GM18861 (cell line): Measurements from ENCODE around the gene RAI1.
"Not testable (repeated sequence)": the region's sequence is repeated elsewhere in the genome, so short reads cannot be mapped to it uniquely, and the experiment has no call there.

Experiments
- ATAC-seq: cut with Tn5 transposase; IDR thresholded peaks from one replicate; pipeline ENCODE4 v1.9.1; 2021; ENCODE audit not compliant: unreplicated experiment

RAI1 gene

DNA sequence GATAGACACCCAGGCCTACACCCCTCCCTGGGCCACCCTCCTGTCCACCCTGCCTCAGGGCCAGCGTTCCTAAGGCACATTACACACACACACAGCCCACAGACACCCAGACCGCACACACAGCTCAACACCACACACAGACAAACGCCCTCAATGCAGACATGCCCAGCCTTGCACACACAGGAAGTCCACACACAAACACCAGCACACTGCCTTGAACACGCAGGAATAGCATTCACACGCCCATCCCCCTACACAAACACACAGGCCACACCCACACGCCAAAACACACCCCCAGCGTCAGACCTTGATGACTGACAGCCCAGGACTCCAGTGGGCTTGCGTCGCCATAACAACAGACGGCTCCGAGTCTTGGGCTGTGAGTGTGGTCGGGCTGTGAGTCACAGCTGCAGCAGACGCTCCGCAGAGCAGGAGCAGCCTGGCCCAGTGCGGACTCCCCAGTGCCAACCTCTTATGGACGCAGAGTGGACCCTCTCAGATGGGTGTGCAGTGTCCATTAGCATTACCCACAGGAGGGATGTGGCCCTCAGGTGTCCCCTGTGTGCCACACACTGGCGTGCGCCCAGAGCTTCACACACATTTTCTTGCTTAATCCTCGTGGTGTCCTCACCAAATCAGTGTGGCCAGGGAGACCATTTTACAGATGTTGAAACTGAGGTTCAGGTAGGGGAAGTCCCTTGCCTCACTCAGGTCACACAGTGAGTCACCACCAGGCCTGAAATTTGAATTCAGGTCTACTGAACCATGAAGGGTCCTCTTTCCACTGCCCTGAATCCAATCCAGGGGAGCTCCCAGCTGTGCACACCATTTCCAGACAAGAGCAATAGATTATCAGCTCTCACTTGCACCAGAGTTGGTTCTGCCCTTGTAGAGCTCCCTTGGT lies 17.8 kb upstream of the RAI1 start:
- peak; percentile 73 for ATAC-seq

DNA sequence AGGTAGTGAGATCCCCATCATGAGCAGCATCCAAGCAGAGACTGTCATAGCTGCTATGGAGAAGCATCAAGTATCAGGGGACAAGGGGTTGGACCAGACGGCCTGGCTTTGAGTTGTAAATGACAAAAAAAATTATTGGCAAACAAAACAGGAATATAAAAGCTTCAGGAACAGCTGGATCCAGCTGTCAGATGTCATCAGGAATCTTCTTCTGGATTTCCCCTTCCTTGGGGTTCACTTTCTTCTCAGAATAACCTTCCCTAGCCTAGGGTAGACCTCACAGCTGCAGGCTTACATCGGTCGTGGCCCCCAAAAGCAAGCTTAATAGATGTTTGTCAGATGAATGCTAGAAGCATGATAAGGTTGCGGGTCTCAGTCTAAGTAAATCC lies 17.2 kb upstream of the RAI1 start:
- no peak for ATAC-seq

DNA sequence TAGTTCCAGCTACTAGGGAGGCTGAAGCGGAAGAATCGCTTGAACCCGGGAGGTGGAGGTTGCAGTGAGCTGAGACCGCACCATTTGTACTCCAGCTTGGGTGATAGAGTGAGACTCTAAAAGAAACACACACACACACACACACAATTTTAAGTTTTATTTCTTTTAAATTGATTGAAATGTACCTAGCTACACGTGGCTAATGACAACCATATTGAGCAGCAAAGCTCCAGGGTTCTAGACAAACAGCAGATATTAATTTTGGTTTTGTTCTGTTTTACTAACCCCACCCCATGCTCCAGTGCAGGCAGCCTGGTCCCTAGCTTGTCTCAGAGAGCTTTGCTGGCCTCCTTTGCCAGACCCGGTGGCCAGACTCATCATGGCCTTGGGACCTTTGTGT lies 16.0 kb upstream of the RAI1 start:
- ATAC-seq: no peak

DNA sequence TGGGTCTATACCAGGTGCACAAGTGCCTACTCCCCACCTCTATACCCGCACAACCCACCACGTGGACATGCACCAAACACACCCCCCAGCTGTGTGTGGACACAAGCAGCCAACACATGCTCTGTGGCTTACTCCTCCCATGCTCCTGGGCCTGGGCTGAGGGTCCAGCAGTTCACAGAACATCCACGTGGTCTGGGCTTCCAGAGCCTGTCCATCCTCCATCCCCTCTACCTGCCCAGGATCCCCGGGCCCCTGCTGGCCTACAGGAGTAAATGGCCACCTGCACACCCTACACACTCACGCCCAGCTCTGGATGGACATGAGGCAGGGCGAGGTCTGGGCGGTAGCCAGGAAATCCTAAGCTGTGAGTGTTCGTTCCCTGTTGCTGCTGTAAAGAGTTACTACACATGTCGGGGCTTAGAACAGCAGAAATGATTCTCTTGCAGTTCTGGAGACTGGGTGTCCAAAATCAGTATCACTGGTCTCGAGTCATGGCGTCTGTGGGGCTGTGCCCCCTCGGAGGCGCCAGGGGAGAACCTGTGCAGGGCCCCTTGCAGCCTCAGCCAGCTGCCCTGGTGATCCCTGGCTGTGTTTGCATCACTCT lies 15.0 kb upstream of the RAI1 start:
- ATAC-seq: no peak

DNA sequence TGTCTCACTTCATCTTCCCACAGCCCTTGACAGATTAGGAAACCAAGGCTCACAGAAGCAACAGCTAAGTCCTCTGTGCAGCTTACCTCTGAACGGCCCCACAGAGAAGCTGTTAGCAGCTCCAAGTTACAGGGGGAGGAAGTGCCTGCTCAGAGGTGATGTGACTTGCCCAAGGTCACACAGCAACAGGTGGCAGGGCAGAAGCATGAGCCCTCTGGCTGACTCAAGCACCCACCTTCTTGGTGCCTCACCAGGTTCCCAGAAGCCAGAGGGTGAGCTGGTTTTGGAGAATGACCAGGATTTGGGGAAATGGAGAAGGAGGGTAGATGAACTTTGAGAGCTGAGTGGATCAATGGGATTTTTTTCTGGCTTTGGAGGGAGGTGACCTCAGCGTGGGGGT lies 14.0 kb upstream of the RAI1 start:
- no peak for ATAC-seq

DNA sequence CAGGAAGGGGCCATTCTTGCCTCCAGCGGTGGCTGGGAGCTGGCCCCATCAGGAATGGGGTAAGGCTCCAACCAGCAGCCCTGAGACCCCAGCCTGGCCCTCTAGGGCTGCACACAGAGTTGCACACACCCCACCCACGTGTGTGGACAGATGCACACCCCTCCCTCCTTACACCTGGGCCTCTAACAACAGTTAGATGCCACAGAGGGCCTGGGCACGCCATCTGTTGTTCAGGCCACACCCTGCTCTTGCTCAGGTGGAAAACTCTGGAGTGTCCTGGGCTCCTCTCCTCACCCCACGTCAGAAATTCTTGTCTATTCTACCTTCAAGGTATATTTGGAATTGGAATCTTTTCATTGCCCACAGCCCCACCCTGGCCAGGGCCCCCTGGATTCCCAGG lies 13.3 kb upstream of the RAI1 start:
- ATAC-seq: no peak

DNA sequence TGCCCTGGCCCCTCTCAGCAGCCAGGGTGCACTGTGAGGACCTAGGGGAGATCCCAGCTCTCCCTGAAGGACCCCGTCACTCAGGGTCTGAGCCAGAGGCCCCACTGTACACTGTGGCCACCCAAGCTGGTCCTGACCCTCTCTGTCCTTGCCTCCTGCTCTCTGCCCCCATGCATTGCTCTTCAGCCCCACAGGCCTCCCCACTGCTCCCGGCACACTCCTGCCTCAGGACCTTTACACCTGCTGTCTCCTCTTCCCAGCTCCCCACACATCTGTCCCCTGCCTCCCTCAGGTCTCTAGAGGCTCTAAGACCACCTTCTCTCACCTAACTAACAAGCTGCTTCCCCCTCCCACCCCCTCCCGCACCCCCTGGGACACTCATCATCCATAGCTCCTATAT lies 12.9 kb upstream of the RAI1 start:
- ATAC-seq: no peak

DNA sequence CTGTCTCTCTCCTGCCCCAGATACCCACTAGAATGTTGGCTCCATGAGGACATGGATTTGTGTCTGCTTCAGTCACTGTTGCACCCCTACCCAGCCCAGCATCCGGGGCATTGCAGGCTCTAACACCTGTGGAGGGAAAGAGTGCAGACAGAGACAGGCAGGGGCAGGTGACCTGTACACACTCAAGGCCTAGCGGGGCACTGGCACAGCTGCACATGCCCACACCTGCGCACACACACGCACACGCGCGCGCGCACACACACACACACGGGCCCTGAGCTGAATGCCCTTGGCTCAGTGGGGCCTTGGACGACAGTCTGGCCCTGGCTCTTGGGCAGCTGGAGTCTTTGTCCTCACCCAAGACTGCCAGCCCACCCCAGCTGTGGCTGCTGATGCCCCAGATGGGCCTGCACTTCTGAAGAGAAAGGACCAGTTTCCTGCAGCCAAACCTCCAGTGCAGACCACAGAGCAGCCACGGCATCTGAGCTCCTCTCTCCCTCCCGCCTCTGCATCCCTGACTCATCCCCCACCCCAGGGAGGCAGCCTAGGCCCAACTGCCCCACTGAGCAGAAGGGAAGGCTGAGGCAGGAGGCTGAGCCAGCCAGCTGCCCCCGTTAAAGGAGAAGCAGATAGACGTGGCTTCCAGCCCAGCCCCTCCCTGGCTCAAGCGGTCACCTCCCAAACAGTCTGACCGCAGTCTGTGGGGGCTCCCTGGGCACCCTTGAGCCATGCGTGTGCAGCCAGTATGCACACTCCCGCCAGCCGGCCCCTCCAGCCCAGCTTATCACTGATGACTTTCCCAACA lies 12.3 kb upstream of the RAI1 start:
- ATAC-seq: no peak

DNA sequence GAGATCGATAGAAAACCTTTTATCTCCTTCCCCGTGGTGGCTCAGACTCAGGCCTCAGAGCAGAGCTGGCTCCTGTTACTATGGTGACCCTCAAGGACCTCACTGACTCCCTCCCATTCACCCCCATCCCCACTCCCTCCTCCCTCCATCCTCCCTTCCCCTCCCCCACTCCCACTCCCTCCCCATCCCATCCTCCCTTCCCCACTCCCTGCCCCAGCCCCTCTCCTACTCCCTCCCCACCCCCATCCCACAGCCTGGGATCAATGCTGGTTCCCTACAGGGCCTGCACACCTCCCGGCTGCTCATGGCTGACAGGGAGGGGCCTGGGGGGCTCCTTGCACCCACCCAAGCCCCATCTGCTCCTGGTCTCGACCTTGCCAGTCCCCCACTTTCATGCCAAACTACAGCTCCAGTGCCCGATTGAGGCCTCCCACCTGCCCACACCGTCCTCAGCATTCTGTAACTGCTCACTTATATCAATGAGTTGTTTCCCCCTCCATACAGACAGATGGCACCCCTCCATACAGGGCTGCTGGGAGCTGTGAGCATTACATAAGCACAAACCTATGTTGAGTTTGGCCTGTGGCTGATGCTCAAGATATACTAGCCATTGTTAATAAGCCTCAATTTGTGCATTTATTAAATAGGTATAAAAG lies 11.6 kb upstream of the RAI1 start:
- ATAC-seq: no peak

DNA sequence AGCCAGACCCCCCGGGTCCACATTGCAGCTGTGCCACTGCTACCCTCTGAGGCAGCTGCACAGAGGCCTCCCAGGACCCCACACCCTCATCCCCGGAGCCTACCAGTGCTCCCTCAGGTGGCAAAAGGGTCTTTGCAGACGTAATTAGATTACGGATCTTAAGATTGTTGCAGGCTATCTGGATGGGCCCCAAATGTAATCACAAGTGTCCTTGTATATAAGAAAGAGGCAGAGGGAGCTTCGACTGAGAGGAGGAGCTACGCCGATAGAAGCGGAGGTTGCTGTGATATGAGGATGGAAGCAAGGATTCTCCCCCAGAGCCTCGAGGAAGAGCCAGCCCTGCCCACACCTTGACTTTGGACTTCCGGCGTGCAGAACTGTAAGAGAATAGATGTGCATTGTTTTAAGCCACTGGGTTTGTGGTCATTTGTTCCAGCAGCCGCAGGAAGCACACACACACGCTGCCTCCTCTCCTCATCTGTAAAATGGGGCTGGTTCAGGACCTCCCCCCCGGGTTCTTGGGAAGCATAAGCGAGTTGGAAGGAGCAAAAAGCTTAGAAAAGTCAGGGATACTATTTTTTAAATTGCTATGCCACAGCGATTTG lies 10.5 kb upstream of the RAI1 start:
- ATAC-seq: no peak

DNA sequence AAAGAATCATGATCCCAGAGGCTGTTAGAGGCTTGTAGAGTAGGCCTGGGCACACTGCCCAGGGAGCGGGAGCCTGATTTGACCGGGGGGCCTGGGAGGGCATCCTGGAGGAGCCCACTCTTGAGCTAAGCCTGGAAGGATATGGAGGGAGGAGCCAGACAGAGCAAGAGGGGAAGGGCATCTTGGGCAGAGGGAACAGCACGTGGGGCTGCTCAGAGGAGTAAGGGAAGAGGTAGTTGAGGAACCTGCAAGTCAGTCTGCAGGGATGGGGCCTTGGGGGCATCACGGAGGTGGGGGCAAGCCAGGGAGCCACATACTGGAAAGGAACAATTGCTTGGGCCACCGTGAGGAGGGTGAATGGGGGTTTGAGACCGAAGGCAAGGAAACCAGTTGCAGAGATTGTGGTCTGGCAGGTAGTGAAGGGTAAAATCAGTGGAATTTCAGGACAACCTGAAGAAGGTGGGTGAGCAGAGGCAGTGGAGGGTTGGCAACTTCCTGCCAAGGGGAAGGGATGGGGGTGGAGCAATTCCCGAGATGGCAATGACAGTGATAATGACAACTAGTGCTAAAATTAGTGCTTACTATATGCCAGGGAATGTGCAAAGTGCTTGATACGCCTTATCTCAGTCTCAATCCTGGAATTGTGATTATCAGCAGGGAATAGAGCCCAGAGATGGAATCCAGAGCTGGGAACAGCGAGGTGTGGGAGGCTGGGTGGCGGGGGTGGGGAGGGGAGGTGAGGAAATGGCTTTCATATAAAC lies 9.7 kb upstream of the RAI1 start:
- no peak for ATAC-seq

DNA sequence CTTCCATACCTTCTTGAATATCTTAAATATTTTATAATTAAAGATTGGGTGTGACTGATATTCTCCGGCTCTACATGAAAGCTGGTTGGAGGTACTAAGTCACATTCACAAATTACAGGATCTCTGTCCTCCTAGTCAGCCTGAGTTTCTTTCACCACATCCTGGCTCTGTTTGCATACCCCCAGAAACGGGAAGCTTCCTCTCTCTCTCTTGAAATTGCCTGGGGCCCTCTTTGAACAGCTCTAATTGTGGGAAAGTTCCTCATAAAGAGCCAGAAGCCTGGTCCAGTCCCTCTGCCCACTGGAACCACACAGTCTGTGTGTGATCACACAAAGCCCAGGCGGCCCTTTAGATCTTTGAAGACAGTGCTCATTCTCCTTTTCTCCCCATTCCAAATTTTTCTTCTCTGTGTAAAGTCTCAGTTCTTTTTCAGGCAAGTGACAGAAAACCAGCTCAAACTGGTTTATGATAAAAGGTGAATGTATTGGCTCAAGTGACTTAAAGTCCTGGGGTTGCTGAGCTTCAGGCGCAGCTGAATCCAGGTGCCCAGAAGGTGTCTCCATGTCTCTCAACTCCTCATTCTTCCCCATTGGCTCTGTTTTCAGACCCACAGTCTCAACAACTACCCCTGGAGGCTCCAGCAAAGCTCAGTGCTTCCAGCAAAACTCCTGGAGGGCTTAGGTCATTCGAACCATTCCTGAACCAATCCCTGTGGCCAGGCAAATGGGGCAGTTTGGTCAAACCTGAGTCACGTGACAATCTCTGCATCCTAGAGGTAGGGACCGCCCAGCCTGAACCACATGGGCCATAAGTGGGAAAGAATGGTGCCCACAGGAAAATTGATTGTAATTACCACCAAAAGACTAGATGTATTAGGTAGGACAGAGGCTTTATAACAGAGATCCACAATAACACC lies 8.5 kb upstream of the RAI1 start:
- ATAC-seq: no peak

DNA sequence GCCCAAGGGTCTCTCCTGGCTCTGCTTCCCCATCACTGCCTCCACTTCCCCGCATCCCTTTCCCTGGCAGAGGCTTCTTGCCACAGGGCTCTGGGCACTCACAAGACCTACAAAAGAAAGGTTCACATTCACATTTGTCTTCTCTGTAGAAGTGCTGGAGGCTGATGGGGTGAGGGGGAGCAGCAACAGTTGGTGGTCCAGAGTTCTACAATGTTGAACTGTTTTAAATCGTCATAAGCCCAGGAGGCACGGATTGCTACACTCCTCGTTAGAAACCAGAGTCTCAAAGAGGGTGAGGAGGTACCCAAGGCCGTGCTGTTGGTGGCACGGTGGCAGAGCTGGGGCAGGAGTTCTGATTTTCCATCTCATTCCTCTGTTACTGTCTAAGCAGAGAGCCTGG lies 5.8 kb upstream of the RAI1 start:
- no peak for ATAC-seq

DNA sequence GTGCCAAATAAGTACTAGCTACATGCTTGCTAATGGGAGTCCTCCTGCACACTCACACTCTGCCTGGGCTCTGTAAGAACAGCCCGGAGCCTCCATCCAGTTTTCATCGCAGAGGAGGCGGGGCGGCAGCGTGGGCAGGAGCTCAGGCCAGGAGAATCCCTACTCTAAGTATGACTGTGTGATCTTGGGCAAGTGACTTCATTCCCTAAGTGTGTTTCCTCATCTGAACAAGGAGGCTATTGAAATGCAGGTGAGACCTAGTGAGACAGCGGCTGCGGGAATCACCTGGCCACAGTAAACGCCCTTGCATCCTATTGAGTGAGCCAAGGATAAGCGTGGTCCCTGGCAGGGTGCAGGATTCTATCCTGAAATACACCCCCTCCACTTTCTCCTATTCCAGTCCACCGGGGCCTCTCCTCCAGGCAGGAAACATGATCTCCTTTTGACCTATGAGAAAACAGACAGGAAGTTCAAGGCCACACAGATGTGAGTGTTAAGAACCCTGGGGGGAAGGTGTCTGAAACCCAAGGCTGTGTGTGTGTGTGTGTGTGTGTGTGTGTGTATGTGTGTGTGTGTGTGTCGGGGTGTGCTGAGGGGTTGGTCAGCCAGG lies 5.2 kb upstream of the RAI1 start:
- no peak for ATAC-seq

DNA sequence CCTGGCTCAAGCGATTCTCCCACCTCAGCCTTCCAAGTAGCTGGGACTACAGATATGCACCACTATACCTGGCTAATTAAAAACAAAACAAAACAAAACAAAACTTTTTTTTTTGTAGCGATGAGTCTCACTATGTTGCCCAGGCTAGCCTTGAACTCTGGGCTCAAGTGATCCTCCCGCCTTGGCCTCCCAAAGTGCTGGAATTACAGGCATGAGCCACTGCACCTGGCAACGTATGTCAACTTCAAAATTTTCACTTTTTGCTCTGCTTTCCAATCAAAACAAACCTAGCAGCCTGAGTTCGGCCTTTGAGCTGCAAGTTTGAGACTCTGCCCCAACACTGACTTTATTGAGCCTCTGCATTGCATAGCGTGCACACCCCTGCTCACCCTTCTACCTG lies 4.5 kb upstream of the RAI1 start:
- no peak for ATAC-seq

DNA sequence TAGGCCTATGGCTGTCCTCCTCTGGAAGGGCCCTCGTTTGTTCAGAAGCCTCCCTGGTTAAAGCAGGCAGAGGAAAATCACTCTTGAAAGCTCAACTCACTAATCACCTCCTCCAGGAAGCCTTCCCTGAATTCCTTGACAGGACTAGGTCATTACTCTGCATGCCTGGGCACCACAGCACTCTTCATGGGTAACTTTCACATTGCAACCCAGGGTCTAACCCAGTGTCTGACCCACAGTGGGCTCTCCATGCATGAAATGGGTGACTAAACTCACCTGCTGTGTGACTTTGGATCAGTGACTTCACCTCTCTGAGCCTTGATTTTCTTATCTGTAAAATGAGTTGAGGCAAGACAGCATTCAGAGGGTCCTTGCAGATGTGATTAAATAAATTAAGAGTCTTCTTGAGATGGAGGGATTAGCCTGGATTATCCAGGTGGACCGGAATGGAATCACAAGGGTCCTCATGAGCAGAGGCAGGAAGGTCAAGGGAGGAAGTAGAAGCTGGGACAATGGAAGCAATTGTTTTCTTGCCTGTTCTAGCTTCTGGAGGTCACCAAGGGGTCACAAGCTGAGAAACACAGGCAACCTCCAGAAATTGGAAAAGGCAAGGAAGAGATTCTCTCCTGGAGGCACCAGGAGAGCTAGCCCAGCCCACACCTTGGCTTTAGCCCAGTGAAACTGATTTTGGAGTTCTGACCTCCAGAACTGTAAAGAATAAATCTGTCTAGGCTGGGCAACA lies 3.8 kb upstream of the RAI1 start:
- ATAC-seq: no peak

DNA sequence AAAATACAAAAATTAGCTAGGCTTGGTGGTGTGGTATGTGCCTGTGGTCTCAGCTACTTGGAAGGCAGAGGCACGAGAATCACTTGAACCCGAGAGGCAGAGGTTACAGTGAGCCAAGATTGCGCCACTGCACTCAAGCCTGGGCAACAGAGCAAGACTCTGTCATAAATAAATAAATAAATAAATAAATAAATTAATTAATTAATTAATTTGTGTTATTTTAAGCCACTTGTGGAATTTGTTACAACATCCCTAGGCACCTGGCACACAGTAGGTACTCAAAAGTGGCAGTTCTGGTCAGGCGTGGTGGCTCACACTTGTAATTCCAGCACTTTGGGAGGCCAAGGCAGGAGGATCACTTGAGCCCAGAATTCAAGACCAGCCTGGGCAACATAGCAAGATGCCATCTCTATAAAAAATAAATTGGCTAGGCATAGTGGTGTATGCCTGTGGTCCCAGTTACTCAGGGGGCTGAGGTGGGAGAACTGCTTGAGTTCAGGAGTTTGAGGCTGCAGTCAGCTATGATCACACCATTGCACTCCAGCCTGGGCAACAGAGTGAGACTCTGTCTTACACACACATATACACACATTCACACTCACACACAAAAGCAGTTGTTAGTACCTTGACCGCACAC lies 3.1 kb upstream of the RAI1 start:
- ATAC-seq: not testable (repeated sequence)

DNA sequence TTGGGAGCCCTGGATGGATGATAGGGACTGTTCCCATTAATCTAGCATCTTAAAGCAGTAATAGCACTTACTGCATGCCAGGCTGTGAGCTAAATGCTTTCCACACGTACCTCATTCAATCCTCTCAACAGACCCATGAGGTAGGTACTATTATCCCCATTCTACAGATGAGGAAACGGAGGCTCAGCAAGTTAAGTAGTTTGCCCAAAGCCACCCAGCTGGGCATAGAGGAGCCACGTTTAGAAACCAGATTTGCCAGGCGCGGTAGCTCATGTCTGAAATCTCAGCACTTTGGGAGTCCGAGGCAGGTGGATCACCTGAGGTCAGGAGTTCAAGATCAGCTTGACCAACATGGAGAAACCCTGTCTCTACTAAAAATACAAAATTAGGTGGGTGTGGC lies 2.0 kb upstream of the RAI1 start:
- ATAC-seq: no peak
